AG04449 (cell line): ENCODE data around the gene IL1RAPL2.

Experiments
- CTCF ChIA-PET: fragments of 350-600 bp; formaldehyde crosslinking; extraction: SDS; loops from one replicate; lab custom pipeline; 2021; ENCODE audit warnings: antibody characterized with exemption; lab: Yijun Ruan, JAX
- POLR2A ChIA-PET: fragments of 400-600, 350-600 bp; formaldehyde crosslinking; extraction: SDS; loops from one replicate; lab custom pipeline; 2020; ENCODE audit warnings: antibody characterized with exemption, inconsistent platforms; lab: Yijun Ruan, JAX
- DNase-seq: peaks from one replicate; pipeline ENCODE4 v3.0.0-alpha.2; 2010; ENCODE audit warnings: low read depth, low spot score
- H3K4me3 ChIP-seq: 2 replicates; pipeline ENCODE4 v1.5.1; 2011; ENCODE audit warnings: low read depth, mild to moderate bottlenecking, control low read depth, low read length
- TF ChIP-seq, protein P1 (sequence below): IDR thresholded peaks from one replicate; pipeline ENCODE4 v1.5.1; 2011; ENCODE audit warnings: mild to moderate bottlenecking, moderate library complexity, low read length, control low read depth, inconsistent platforms; ENCODE audit not compliant: insufficient read depth; ENCODE audit errors: missing control alignments

Gene IL1RAPL2

DNA sequence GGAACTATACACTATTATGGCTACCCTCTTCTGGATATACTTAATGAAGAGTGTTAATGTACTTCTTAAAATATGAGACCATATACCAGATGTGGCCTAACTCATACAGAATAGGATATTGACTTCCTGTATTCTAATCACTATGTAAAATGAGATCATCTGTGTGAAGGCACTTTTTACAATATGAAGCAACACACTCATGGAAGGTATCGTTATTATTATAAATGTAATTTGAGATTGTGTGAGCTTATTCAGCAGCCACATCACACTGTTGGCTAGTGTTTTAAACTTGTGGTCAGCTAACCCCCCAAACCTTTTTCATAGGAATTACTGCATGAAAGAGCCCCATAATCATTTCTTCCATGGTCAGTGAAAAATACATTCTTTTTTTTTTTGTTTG lies 936.3 kb downstream of the IL1RAPL2 start:
- CTCF ChIA-PET = no interaction called here
- no peak overlapping the region for H3K4me3 ChIP-seq
- TF ChIP-seq, protein P1, sequence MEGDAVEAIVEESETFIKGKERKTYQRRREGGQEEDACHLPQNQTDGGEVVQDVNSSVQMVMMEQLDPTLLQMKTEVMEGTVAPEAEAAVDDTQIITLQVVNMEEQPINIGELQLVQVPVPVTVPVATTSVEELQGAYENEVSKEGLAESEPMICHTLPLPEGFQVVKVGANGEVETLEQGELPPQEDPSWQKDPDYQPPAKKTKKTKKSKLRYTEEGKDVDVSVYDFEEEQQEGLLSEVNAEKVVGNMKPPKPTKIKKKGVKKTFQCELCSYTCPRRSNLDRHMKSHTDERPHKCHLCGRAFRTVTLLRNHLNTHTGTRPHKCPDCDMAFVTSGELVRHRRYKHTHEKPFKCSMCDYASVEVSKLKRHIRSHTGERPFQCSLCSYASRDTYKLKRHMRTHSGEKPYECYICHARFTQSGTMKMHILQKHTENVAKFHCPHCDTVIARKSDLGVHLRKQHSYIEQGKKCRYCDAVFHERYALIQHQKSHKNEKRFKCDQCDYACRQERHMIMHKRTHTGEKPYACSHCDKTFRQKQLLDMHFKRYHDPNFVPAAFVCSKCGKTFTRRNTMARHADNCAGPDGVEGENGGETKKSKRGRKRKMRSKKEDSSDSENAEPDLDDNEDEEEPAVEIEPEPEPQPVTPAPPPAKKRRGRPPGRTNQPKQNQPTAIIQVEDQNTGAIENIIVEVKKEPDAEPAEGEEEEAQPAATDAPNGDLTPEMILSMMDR = no peak

DNA sequence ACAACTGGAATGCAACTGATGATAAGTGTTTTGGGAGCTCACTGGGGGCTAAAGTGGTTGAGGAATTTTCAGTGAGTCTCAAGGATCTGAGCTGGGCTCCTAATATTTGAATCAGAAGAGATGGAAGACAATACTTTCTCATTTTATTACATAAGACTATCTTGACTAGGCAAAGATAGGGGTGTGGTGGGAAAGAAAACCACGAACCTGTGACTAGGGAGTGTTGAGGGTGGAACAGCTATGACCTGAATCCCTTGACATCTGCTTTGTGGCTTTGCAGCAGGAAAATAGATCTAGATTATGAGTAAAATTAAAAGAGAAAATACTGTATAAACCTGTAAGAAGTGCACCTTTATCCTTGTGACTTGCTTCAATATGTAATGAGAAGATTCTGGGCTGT lies 949.6 kb downstream of the IL1RAPL2 start:
- ChIA-PET CTCF (no interaction called here), POLR2A (no interaction called here)
- no peak overlapping the region for H3K4me3 ChIP-seq
- TF ChIP-seq, protein P1 = no peak
- DNase-seq = no peak

More for the DNA sequence above, 936.3 kb downstream of the IL1RAPL2 start:
- no peak for DNase-seq
- POLR2A ChIA-PET = no interaction called here

DNA sequence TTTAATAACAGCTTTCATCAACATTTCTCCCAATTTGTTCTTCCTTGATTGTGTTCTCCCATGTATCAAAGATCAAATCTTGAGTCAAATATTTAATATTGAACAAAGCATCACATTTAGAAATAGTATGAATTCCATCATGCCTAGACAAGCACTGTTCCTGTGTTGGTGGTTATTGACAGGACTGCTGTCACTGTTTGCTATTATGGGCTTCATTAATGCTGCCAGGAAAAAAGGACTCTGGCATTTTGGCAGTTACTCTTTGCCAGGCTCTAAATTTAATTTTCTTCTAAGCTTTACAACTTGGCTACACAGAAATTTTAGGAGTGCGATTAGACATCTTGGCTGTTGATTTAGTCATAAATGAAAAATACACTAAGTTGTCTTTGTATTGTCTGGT lies 960.4 kb downstream of the IL1RAPL2 start:
- H3K4me3 ChIP-seq = no peak overlapping the region
- ChIA-PET POLR2A (no interaction called here), CTCF (no interaction called here)
- TF ChIP-seq, protein P1 = no peak
- DNase-seq = no peak

DNA sequence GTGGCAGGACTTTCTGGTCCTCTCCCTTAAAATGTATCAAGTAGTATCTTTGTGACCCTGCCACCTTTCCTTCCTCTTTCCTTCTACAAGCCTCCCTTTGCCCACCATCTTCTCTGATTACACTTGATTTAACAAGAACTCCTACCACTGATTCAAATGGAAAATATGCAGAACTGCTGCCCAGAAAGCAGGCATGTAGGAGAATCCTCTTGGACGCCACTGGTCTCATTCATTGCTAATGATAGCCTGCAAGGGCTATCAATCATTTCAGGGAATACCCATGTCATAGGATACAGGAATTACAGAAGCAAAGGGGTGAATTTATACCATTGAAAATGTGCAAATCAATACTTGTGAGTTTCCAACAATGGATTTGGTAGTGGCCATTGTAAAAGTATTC lies 961.8 kb downstream of the IL1RAPL2 start:
- CTCF ChIA-PET = no interaction called here
- no peak overlapping the region for H3K4me3 ChIP-seq
- TF ChIP-seq, protein P1 = no peak
- POLR2A ChIA-PET = no interaction called here
- DNase-seq = no peak

DNA sequence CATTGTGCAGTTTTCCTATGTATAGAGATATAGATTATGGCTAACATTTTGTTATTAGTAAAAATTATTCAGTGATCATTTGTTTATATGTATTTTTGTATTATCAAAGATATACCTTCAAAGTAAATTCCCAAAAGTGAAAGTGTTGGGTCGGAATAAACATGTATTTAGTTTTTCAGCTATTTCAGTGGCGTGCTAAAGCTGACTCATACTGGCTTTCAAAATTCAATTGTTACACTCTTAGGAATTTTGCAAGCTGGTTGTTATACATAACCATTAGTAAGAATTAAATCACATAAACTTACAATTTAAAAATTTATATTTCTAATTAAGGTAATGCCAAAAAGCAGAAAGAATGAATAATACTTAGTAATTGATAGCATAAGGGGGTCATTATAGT lies 968.0 kb downstream of the IL1RAPL2 start:
- H3K4me3 ChIP-seq = no peak overlapping the region
- ChIA-PET POLR2A (no interaction called here), CTCF (no interaction called here)
- DNase-seq = no peak
- TF ChIP-seq, protein P1 = no peak

DNA sequence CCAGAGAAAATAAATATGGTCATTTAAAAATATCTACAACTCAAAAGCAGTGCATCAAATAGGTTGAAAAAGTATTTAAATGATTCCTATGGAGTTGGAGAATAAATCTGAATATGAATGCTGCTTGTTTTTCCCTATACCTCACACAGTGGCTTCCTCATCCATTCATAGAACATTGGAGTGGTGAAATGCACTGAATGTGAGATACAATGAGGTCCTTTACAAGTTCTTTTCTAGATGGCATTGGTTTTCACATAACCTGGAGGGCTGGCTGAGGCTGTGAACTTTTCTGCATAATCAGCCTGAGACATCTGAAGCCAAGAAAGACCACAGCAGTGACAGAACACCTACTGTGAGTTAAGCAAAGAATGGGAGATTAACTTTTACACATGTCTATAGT lies 977.3 kb downstream of the IL1RAPL2 start:
- ChIA-PET CTCF (no interaction called here), POLR2A (no interaction called here)
- no peak for DNase-seq
- TF ChIP-seq, protein P1 = no peak
- H3K4me3 ChIP-seq = no peak overlapping the region
